ENCODE data around the gene ALG12. TPM values are rescaled to one million over a fixed set of nuclear protein-coding genes. Genes with fewer than 3 reads are reported as not detected.

Gene ALG12
- total and polyA plus RNA-seq, 2 donors from 2014 or later, result 27.2 to 28.4 TPM

GRCh38 chr22:49907807-49908206 lies 10.4 kb downstream of the ALG12 start:
- Histone ChIP-seq H3K27ac (ENCODE audit: low read depth in 2 of 2, low read length in 2 of 2) (no peak overlapping the region), H3K4me3 (ENCODE audit: low read length in 3 of 3) (no peak overlapping the region), H3K9me3 (ENCODE audit: control insufficient read depth in 2 of 3, insufficient read depth in 1 of 3, low read length in 3 of 3) (no peaks in the 10 kb centered on the region), H3K27me3 (ENCODE audit: control insufficient read depth, insufficient read depth, low read length) (no peaks in the 10 kb centered on the region), H3K36me3 (ENCODE audit: control insufficient read depth in 2 of 3, insufficient read depth in 3 of 3, low read length in 3 of 3) (peaks cover 2 to 16% (median 14%) of the 10 kb centered on the region in 3 donors), H3K9ac (ENCODE audit: low read length in 3 of 3) (no peak overlapping the region), H3K4me1 (ENCODE audit: control insufficient read depth in 2 of 3, insufficient read depth in 2 of 3, low read depth in 1 of 3, low read length in 3 of 3) (no peaks in the 10 kb centered on the region)
- FAIRE-seq (no peak), DNase-seq (peak in 1 of 5 donors; percentile 59)
- TF ChIP-seq, protein P1, sequence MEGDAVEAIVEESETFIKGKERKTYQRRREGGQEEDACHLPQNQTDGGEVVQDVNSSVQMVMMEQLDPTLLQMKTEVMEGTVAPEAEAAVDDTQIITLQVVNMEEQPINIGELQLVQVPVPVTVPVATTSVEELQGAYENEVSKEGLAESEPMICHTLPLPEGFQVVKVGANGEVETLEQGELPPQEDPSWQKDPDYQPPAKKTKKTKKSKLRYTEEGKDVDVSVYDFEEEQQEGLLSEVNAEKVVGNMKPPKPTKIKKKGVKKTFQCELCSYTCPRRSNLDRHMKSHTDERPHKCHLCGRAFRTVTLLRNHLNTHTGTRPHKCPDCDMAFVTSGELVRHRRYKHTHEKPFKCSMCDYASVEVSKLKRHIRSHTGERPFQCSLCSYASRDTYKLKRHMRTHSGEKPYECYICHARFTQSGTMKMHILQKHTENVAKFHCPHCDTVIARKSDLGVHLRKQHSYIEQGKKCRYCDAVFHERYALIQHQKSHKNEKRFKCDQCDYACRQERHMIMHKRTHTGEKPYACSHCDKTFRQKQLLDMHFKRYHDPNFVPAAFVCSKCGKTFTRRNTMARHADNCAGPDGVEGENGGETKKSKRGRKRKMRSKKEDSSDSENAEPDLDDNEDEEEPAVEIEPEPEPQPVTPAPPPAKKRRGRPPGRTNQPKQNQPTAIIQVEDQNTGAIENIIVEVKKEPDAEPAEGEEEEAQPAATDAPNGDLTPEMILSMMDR (IDR thresholded peaks at IDR 0.05; ENCODE audit: borderline replicate concordance, extremely low read depth, insufficient read depth), result no peak
- intact Hi-C loops (cut with DNase I), result no loop called here

DNA sequence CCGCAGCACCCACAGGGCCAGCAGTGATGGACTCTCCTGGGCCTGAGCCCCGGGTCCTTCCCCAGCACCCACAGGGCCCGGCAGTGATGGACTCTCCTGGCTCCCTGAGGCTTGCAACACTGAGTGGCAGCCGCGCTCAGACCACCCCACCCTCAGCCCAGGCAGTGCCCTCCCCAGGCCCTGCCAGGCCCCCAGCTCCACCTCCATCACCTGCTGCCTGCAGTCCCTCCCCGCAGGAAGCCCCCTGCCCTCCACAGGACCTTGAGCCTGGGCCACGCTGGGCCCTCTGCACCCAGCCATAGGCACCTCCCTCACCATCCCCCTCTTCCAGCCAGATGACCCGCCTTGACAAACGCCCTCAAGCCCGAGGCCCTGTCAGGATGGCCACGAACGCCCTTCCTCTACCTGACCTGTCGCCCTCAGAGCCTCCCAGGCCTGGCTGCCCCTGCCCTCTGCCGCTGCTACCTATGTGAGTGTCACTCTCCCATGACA lies 11.4 kb downstream of the ALG12 start:
- FAIRE-seq (no peak), DNase-seq (peak in 1 of 5 donors; percentile 61)
- Histone ChIP-seq H3K27me3 (ENCODE audit: control insufficient read depth, insufficient read depth, low read length) (no peaks in the 10 kb centered on the region), H3K36me3 (ENCODE audit: control insufficient read depth in 2 of 3, insufficient read depth in 3 of 3, low read length in 3 of 3) (peaks cover 10 to 21% (median 20%) of the 10 kb centered on the region in 3 donors), H3K27ac (ENCODE audit: low read depth in 2 of 2, low read length in 2 of 2) (no peak overlapping the region), H3K4me1 (ENCODE audit: control insufficient read depth in 2 of 3, insufficient read depth in 2 of 3, low read depth in 1 of 3, low read length in 3 of 3) (no peaks in the 10 kb centered on the region), H3K9ac (ENCODE audit: low read length in 3 of 3) (no peak overlapping the region), H3K4me3 (ENCODE audit: low read length in 3 of 3) (no peak overlapping the region), H3K9me3 (ENCODE audit: control insufficient read depth in 2 of 3, insufficient read depth in 1 of 3, low read length in 3 of 3) (peaks cover 0 to under 1% (median 0%) of the 10 kb centered on the region in 3 donors)
- intact Hi-C loops (cut with DNase I), result no loop called here
- TF ChIP-seq, protein P1 (IDR thresholded peaks at IDR 0.05; ENCODE audit: borderline replicate concordance, extremely low read depth, insufficient read depth), result no peak

- intact Hi-C loops (cut with DNase I), result no loop called here
- Histone ChIP-seq H3K4me1 (ENCODE audit: control insufficient read depth in 2 of 3, insufficient read depth in 2 of 3, low read depth in 1 of 3, low read length in 3 of 3) (peaks cover 0 to 3% (median 0%) of the 10 kb centered on the region in 3 donors), H3K27ac (ENCODE audit: low read depth in 2 of 2, low read length in 2 of 2) (no peak overlapping the region), H3K4me3 (ENCODE audit: low read length in 3 of 3) (no peak overlapping the region), H3K9ac (ENCODE audit: low read length in 3 of 3) (no peak overlapping the region), H3K27me3 (ENCODE audit: control insufficient read depth, insufficient read depth, low read length) (no peaks in the 10 kb centered on the region), H3K9me3 (ENCODE audit: control insufficient read depth in 2 of 3, insufficient read depth in 1 of 3, low read length in 3 of 3) (peaks cover 0 to 4% (median 0%) of the 10 kb centered on the region in 3 donors), H3K36me3 (ENCODE audit: control insufficient read depth in 2 of 3, insufficient read depth in 3 of 3, low read length in 3 of 3) (peaks cover 16 to 27% (median 26%) of the 10 kb centered on the region in 3 donors)
- TF ChIP-seq, protein P1 (IDR thresholded peaks at IDR 0.05; ENCODE audit: borderline replicate concordance, extremely low read depth, insufficient read depth), result no peak
- DNase-seq (peak in 1 of 5 donors; percentile 57), FAIRE-seq (no peak)
Measured at GRCh38 chr22:49906071-49906798, 12.0 kb downstream of the ALG12 start.
